HepG2 (cell line): ENCODE data around the gene RPS8. TPM values are rescaled to one million over a fixed set of nuclear protein-coding genes. Genes with fewer than 3 reads are reported as not detected.

Source experiments
- ATAC-seq: fragments of 200-7000 bp; cut with Tn5 transposase; 3 replicates; pipeline ENCODE4 v1.9.1; 2020; ENCODE audit warnings: mild to moderate bottlenecking, moderate library complexity
- BruUV-seq: library from RNA; stranded (reverse); fragments of 400-500 nt; replicated peaks from 2 replicates; lab custom pipeline; 2021; lab: Mats Ljungman, UMichigan
- CTCF ChIA-PET: fragments of 300-600 bp; formaldehyde crosslinking; extraction: SDS; loops from one replicate; lab custom pipeline; 2021; ENCODE audit warnings: low total read pairs, inconsistent platforms, low intra/inter-chr PET ratio; lab: Yijun Ruan, JAX
- POLR2A ChIA-PET: fragments of 350-600 bp; sonication (Branson Sonifier 250); formaldehyde crosslinking; loops from one replicate; lab custom pipeline; 2020; ENCODE audit warnings: antibody characterized with exemption, inconsistent platforms; lab: Yijun Ruan, JAX
- DNase-seq: peaks from one replicate; pipeline ENCODE4 v3.0.0-alpha.2; 2015; ENCODE audit warnings: low spot score
- FAIRE-seq: peaks from 3 replicates; lab custom pipeline; 2011; peaks lifted over from hg19 to GRCh38; lab: Jason Lieb, UNC
- H2AFZ ChIP-seq: one replicate; pipeline ENCODE4 v1.6.1; 2011; ENCODE audit warnings: low read length, inconsistent platforms
- H3K27ac ChIP-seq: fragments of 300-600 bp; 3 replicates; pipeline ENCODE4 v1.8.0; 2011; ENCODE audit warnings: mixed run types, mild to moderate bottlenecking, mixed read lengths, low read length, inconsistent platforms; ENCODE audit not compliant: insufficient read depth; ENCODE audit errors: extremely low read length
- H3K27me3 ChIP-seq, 2 experiments: fragments of 200-600 bp in 1 of 2; 2 replicates in 1 of 2; 3 replicates in 1 of 2; pipeline versions ENCODE4 v1.6.0 to v1.8.0; 2011; ENCODE audit warnings: low read length in 2 of 2, mild to moderate bottlenecking in 2 of 2, moderate library complexity in 2 of 2, inconsistent platforms in 1 of 2; ENCODE audit not compliant: insufficient read depth in 2 of 2, control insufficient read depth in 1 of 2
- H3K36me3 ChIP-seq, 2 experiments: fragments of 200-600 bp in 1 of 2; replicated peaks in 1 of 2; 2 replicates in 1 of 2; 3 replicates in 1 of 2; pipeline versions ENCODE4 v1.5.1 to v1.8.0; 2011; ENCODE audit warnings: low read length in 2 of 2, inconsistent platforms in 1 of 2; ENCODE audit not compliant: insufficient read depth in 2 of 2, control insufficient read depth in 1 of 2
- H3K4me1 ChIP-seq: 2 replicates; pipeline ENCODE4 v1.5.1; 2012; ENCODE audit warnings: low read length, inconsistent platforms; ENCODE audit not compliant: insufficient read depth
- H3K4me2 ChIP-seq: 2 replicates; pipeline ENCODE4 v1.6.0; 2011; ENCODE audit warnings: low read depth, low read length, inconsistent platforms
- H3K4me3 ChIP-seq, 3 experiments: fragments of 200-600 bp in 1 of 3; sonication (generic), shearing (Covaris generic) in 1 of 3; replicated peaks in 1 of 3; 2 replicates each; pipeline ENCODE4 v1.5.1; 2011 to 2016; ENCODE audit warnings: low read length in 3 of 3, inconsistent platforms in 2 of 3, low read depth in 2 of 3, mild to moderate bottlenecking in 2 of 3, control low read depth in 1 of 3, mixed read lengths in 1 of 3; ENCODE audit not compliant: insufficient read depth in 1 of 3
- H3K79me2 ChIP-seq: one replicate; pipeline ENCODE4 v1.6.1; 2011; ENCODE audit warnings: low read length, inconsistent platforms; ENCODE audit not compliant: insufficient read depth
- H3K9ac ChIP-seq: 2 replicates; pipeline ENCODE4 v1.6.0; 2011; ENCODE audit warnings: mild to moderate bottlenecking, low read depth, low read length, inconsistent platforms; ENCODE audit not compliant: insufficient read depth
- H3K9me3 ChIP-seq: 2 replicates; pipeline ENCODE4 v1.5.1; 2012; ENCODE audit warnings: mild to moderate bottlenecking, low read length
- H4K20me1 ChIP-seq: 2 replicates; pipeline ENCODE4 v1.6.0; 2011; ENCODE audit warnings: inconsistent platforms, mild to moderate bottlenecking, low read length, moderate library complexity; ENCODE audit not compliant: insufficient read depth
- AGO2 ChIP-seq: fragments of 200-400 bp; formaldehyde crosslinking; optimal IDR thresholded peaks from 2 replicates; pipeline ENCODE3; 2017; ENCODE audit warnings: mild to moderate bottlenecking, low read depth, low read length, moderate library complexity
- DNMT1 ChIP-seq: sonication (generic); formaldehyde crosslinking; IDR thresholded peaks from 2 replicates; pipeline ENCODE4 v1.5.1; 2020; ENCODE audit warnings: mild to moderate bottlenecking, missing genetic modification reagents
- HOXA3 ChIP-seq: sonication (generic); formaldehyde crosslinking; IDR thresholded peaks from 2 replicates; pipeline ENCODE4 v1.5.0; 2020; ENCODE audit warnings: missing genetic modification reagents
- PAWR ChIP-seq: sonication (generic); formaldehyde crosslinking; IDR thresholded peaks from 2 replicates; pipeline ENCODE4 v1.4.0; 2020; ENCODE audit warnings: missing genetic modification reagents, mild to moderate bottlenecking, borderline replicate concordance
- POLR2A ChIP-seq, 2 experiments: IDR thresholded peaks; 2 replicates each; pipeline ENCODE4 v1.6.1; 2011; ENCODE audit warnings: low read depth in 2 of 2, low read length in 2 of 2, mild to moderate bottlenecking in 1 of 2, moderate library complexity in 1 of 2; ENCODE audit not compliant: insufficient read depth in 1 of 2
- RBFOX2 ChIP-seq: fragments of 200-400 bp; formaldehyde crosslinking; IDR thresholded peaks from 2 replicates; pipeline ENCODE4 v1.6.1; 2017; ENCODE audit warnings: low read depth, mild to moderate bottlenecking, low read length
- SUZ12 ChIP-seq: fragments of 150-350 bp; IDR thresholded peaks from 2 replicates; pipeline ENCODE4 v1.6.1; 2014; ENCODE audit warnings: low read depth, low read length
- ZBTB20 ChIP-seq: sonication (generic); formaldehyde crosslinking; IDR thresholded peaks from 2 replicates; pipeline ENCODE4 v1.8.1; 2023; ENCODE audit warnings: missing genetic modification reagents, low read depth, mild to moderate bottlenecking, borderline replicate concordance
- ZBTB38 ChIP-seq: sonication (generic); formaldehyde crosslinking; IDR thresholded peaks from 2 replicates; pipeline ENCODE4 v1.5.1; 2020; ENCODE audit warnings: mild to moderate bottlenecking, missing genetic modification reagents
- ZC3H13 ChIP-seq: sonication (generic); formaldehyde crosslinking; IDR thresholded peaks from 2 replicates; pipeline ENCODE4 v1.8.1; 2023; ENCODE audit warnings: mild to moderate bottlenecking, missing genetic modification reagents, moderate library complexity
- ZHX1 ChIP-seq: sonication (generic); formaldehyde crosslinking; IDR thresholded peaks from 2 replicates; pipeline ENCODE4 v1.8.1; 2022; ENCODE audit warnings: low read depth, mild to moderate bottlenecking, missing genetic modification reagents
- WGBS: methylation state at CpG from one replicate; pipeline ENCODE4 v1.1.6; 2017; ENCODE audit warnings: low lambda C conversion rate; 5-methylcytosine and 5-hydroxymethylcytosine counted together
- in situ Hi-C: cut with HindIII; loops from 2 replicates; pipeline ENCODE4 v1.10.0; 2017; ENCODE audit warnings: low pct_unique_long_range_greater_than_20kb; ENCODE audit not compliant: extremely low pct_ligation_motif_present
- intact Hi-C: fragments of 100-400 bp; cut with micrococcal nuclease; formaldehyde crosslinking; loops from one replicate; pipeline ENCODE4 v1.10.0; 2022; ENCODE audit not compliant: unreplicated experiment
- polyA plus RNA-seq, 8 experiments: library from polyadenylated mRNA; depleted of rRNA in 3 of 8; stranded (reverse) in 7 of 8; unstranded in 1 of 8; fragments of >200 nt; fragmentation: Illumina TruSeq in 4 of 8; extraction: Trizol in 4 of 8; gene quantifications; 2 replicates each; pipeline versions ENCODE4 v1.2.1 to v1.2.3, GENCODE V29; 2011 to 2016; ENCODE audit warnings: low read depth in 4 of 8, missing spikeins in 1 of 8, mixed read lengths in 1 of 8; ENCODE audit not compliant: insufficient read depth in 1 of 8
- total RNA-seq, 5 experiments: library from RNA; depleted of rRNA; stranded (reverse); fragments of >200 nt; fragmentation: Illumina TruSeq; extraction: Trizol; gene quantifications; 2 replicates each; pipeline ENCODE4 v1.2.3, GENCODE V29; 2016; ENCODE audit warnings: low read depth in 1 of 5
- TF ChIP-seq, protein P1 (sequence below): sonication (generic); formaldehyde crosslinking; IDR thresholded peaks from 2 replicates; pipeline ENCODE4 v1.4.0; 2020; ENCODE audit warnings: missing genetic modification reagents, mild to moderate bottlenecking, borderline replicate concordance
- TF ChIP-seq, protein P2 (sequence below): sonication (generic); formaldehyde crosslinking; IDR thresholded peaks from 2 replicates; pipeline ENCODE4 v1.4.0; 2020; ENCODE audit warnings: missing genetic modification reagents

The RPS8 gene
- total and polyA plus RNA-seq, 2 of the 13 experiments (the other 11 are each of a cell fraction or from before 2014, with no cell fraction given) = 2,628 to 2,822 TPM

- H3K4me2 ChIP-seq = peak overlapping the region; percentile 98
- peaks cover 6 to 38% of the 10 kb centered on the region in 2 experiments; a peak in 4 of 5 replicates for H3K36me3 ChIP-seq
- peak overlapping the region; percentile 100 for H3K27ac ChIP-seq
- H3K4me1 ChIP-seq = peaks cover 73% of the 10 kb centered on the region
- no peaks in the 10 kb centered on the region for H3K27me3 ChIP-seq
- H4K20me1 ChIP-seq = 0 out of 2 replicates have a peak, but pooled peaks cover 7% of the 10 kb centered on the region
- TF ChIP-seq PAWR (CRISPR knock-in tag) (no peak), HOXA3 (peak; percentile 11; the same call in 1 of the 2 replicates), ZHX1 (CRISPR knock-in tag) (0 out of 2 replicates have a peak, but pooled peaks have one; percentile 37), POLR2A (IDR thresholded peaks at IDR 0.05; ENCODE audit: insufficient read depth in 1 of 2, low read depth in 2 of 2, low read length in 2 of 2) (peak in 1 of 2 experiments; percentile 2; a peak in 1 of 4 replicates), ZBTB38 (CRISPR knock-in tag) (peak; percentile 91), AGO2 (peak; percentile 83), SUZ12 (no peak), RBFOX2 (peak; percentile 70), ZC3H13 (CRISPR knock-in tag) (peak; percentile 57; the same call in 1 of the 2 replicates), ZBTB20 (no peak), DNMT1 (0 out of 2 replicates have a peak, but pooled peaks have one; percentile 45)
- TF ChIP-seq, protein P1, sequence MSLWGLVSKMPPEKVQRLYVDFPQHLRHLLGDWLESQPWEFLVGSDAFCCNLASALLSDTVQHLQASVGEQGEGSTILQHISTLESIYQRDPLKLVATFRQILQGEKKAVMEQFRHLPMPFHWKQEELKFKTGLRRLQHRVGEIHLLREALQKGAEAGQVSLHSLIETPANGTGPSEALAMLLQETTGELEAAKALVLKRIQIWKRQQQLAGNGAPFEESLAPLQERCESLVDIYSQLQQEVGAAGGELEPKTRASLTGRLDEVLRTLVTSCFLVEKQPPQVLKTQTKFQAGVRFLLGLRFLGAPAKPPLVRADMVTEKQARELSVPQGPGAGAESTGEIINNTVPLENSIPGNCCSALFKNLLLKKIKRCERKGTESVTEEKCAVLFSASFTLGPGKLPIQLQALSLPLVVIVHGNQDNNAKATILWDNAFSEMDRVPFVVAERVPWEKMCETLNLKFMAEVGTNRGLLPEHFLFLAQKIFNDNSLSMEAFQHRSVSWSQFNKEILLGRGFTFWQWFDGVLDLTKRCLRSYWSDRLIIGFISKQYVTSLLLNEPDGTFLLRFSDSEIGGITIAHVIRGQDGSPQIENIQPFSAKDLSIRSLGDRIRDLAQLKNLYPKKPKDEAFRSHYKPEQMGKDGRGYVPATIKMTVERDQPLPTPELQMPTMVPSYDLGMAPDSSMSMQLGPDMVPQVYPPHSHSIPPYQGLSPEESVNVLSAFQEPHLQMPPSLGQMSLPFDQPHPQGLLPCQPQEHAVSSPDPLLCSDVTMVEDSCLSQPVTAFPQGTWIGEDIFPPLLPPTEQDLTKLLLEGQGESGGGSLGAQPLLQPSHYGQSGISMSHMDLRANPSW = no peak
- TF ChIP-seq, protein P2, sequence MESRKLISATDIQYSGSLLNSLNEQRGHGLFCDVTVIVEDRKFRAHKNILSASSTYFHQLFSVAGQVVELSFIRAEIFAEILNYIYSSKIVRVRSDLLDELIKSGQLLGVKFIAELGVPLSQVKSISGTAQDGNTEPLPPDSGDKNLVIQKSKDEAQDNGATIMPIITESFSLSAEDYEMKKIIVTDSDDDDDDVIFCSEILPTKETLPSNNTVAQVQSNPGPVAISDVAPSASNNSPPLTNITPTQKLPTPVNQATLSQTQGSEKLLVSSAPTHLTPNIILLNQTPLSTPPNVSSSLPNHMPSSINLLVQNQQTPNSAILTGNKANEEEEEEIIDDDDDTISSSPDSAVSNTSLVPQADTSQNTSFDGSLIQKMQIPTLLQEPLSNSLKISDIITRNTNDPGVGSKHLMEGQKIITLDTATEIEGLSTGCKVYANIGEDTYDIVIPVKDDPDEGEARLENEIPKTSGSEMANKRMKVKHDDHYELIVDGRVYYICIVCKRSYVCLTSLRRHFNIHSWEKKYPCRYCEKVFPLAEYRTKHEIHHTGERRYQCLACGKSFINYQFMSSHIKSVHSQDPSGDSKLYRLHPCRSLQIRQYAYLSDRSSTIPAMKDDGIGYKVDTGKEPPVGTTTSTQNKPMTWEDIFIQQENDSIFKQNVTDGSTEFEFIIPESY (CRISPR knock-in tag) = peak; percentile 67; the same call in 1 of the 2 replicates
- ATAC-seq = no peak
- peaks cover 20% of the 10 kb centered on the region for H3K79me2 ChIP-seq
- in situ Hi-C loops = no loop called here
- peak overlapping the region; percentile 99 for H3K9ac ChIP-seq
- CTCF ChIA-PET = no interaction called here
- H3K9me3 ChIP-seq = no peaks in the 10 kb centered on the region
- WGBS = 95% methylated on average over 43 of the region's 70 CpGs
- H3K4me3 ChIP-seq = peak overlapping the region in 1 of 3 experiments; percentile 54; a peak in 1 of 6 replicates
- FAIRE-seq = no peak
- intact Hi-C loops = no loop called here
- no TSS peak for BruUV-seq
- no peak for DNase-seq
- POLR2A ChIA-PET = interaction anchor here (1.2 to 12.9 kb wide), 8 partner anchors 7 to 497 kb away, joined by 5 to 570 read pairs (median 28); partner anchors contain the start of genes BEST4, HECTD3, PLK3 and RNU5D-1
- no peak overlapping the region for H2AFZ ChIP-seq
These were observed 30.8 kb downstream of the RPS8 start for GRCh38 chr1:44806025-44806703.
